ENCODE data around the gene COG7. TPM values are rescaled to one million over a fixed set of nuclear protein-coding genes. Genes with fewer than 3 reads are reported as not detected.

The COG7 gene
- total RNA-seq, 4 donors from 2014 or later, result 21.6 to 35.7 (median 24.8) TPM

DNA sequence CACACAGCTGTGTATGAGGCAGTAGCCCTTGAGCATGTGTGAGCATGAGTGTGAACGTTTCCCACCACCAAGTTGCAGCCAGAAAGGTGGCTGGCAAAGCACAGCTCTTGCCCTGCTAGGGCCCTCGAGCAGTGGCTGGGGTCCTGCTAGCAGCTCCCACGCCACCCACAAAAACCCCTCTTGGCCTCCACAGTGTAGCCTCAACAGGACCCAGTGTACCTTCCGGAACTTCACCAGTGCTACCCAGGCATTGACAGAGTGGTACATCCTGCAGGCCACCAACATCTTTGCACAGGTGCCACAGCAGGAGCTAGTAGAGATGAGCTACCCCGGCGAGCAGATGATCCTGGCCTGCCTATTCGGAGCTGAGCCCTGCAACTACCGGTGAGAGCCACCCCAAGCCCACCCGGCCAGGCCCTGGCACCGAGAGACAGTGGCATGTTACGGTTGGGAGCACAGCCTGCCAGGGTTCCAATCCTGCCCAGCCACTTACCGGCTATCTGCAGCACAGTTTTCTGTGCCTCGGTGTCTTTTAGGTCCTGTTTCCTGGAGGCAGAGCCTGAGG is 97.8 kb downstream of the COG7 start:
- peaks cover 0 to 3% (median 0%) of the 10 kb centered on the region in 4 donors for H3K9me3 ChIP-seq
- TF ChIP-seq, protein P1, sequence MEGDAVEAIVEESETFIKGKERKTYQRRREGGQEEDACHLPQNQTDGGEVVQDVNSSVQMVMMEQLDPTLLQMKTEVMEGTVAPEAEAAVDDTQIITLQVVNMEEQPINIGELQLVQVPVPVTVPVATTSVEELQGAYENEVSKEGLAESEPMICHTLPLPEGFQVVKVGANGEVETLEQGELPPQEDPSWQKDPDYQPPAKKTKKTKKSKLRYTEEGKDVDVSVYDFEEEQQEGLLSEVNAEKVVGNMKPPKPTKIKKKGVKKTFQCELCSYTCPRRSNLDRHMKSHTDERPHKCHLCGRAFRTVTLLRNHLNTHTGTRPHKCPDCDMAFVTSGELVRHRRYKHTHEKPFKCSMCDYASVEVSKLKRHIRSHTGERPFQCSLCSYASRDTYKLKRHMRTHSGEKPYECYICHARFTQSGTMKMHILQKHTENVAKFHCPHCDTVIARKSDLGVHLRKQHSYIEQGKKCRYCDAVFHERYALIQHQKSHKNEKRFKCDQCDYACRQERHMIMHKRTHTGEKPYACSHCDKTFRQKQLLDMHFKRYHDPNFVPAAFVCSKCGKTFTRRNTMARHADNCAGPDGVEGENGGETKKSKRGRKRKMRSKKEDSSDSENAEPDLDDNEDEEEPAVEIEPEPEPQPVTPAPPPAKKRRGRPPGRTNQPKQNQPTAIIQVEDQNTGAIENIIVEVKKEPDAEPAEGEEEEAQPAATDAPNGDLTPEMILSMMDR (IDR thresholded peaks at IDR 0.05), result no peak
- TF ChIP-seq EP300 (IDR thresholded peaks at IDR 0.05) (no peak), POLR2A (IDR thresholded peaks at IDR 0.05) (no peak)
- DNase-seq (ENCODE audit: low spot score in 2 of 2), result no peak
- H3K27ac ChIP-seq, result no peak overlapping the region
- H3K4me3 ChIP-seq, result no peak overlapping the region
- 85 to 89% methylated on average over 10 to 13 of the region's 13 CpGs for WGBS, 2 donors
- no peaks in the 10 kb centered on the region for H3K27me3 ChIP-seq
- H3K36me3 ChIP-seq, result no peaks in the 10 kb centered on the region
- no peaks in the 10 kb centered on the region for H3K4me1 ChIP-seq

DNA sequence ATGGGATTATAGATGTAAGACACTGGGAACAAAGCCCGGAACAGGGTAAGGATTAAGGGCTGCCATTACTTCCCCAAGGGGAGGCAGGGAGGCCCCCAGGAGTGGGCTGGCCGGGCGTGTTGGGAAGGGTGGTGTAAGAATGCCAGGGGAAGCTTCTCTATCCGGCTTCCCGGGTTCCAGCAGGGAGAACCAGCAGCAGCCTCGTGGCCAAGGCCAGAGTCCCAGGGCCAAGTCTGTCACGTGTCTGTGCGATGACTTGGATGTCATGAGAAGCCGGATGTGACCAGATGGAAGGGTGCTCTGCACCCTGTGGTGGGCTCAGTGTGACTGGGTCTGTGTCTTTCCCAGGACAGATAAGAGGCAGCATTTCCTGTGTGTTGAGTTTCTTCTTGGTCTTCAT is 98.7 kb downstream of the COG7 start:
- TF ChIP-seq POLR2A (IDR thresholded peaks at IDR 0.05), result no peak
- TF ChIP-seq, protein P1 (IDR thresholded peaks at IDR 0.05), result no peak
- no peak for TF ChIP-seq EP300 (IDR thresholded peaks at IDR 0.05)
- Histone ChIP-seq H3K4me1 (no peaks in the 10 kb centered on the region), H3K4me3 (no peak overlapping the region), H3K27me3 (no peaks in the 10 kb centered on the region), H3K27ac (no peak overlapping the region), H3K36me3 (no peaks in the 10 kb centered on the region), H3K9me3 (peaks cover 0 to 3% (median 0%) of the 10 kb centered on the region in 4 donors)
- DNase-seq (ENCODE audit: low spot score in 2 of 2), result no peak
- 87 to 90% methylated on average over 9 of the region's 9 CpGs for WGBS, 2 donors

GRCh38 chr16:23353440-23353839 is 99.5 kb downstream of the COG7 start:
- Histone ChIP-seq H3K4me3 (no peak overlapping the region), H3K9me3 (peaks cover 0 to 3% (median 0%) of the 10 kb centered on the region in 4 donors), H3K27me3 (no peaks in the 10 kb centered on the region), H3K27ac (no peak overlapping the region), H3K36me3 (no peaks in the 10 kb centered on the region), H3K4me1 (no peaks in the 10 kb centered on the region)
- TF ChIP-seq, protein P1 (IDR thresholded peaks at IDR 0.05), result no peak
- TF ChIP-seq POLR2A (IDR thresholded peaks at IDR 0.05) (no peak), EP300 (IDR thresholded peaks at IDR 0.05) (no peak)
- DNase-seq (ENCODE audit: low spot score in 2 of 2), result no peak

GRCh38 chr16:23351360-23351759 is 101.6 kb downstream of the COG7 start:
- H3K9me3 ChIP-seq, result peaks cover 0 to 3% (median 0%) of the 10 kb centered on the region in 4 donors
- no peaks in the 10 kb centered on the region for H3K4me1 ChIP-seq
- H3K27ac ChIP-seq, result no peak overlapping the region
- WGBS, 2 donors, result 84 to 85% methylated on average over 5 of the region's 5 CpGs
- TF ChIP-seq POLR2A (IDR thresholded peaks at IDR 0.05) (no peak), EP300 (IDR thresholded peaks at IDR 0.05) (no peak)
- TF ChIP-seq, protein P1 (IDR thresholded peaks at IDR 0.05), result no peak
- H3K27me3 ChIP-seq, result no peaks in the 10 kb centered on the region
- H3K36me3 ChIP-seq, result no peaks in the 10 kb centered on the region
- no peak overlapping the region for H3K4me3 ChIP-seq
- no peak for DNase-seq (ENCODE audit: low spot score in 2 of 2)

DNA sequence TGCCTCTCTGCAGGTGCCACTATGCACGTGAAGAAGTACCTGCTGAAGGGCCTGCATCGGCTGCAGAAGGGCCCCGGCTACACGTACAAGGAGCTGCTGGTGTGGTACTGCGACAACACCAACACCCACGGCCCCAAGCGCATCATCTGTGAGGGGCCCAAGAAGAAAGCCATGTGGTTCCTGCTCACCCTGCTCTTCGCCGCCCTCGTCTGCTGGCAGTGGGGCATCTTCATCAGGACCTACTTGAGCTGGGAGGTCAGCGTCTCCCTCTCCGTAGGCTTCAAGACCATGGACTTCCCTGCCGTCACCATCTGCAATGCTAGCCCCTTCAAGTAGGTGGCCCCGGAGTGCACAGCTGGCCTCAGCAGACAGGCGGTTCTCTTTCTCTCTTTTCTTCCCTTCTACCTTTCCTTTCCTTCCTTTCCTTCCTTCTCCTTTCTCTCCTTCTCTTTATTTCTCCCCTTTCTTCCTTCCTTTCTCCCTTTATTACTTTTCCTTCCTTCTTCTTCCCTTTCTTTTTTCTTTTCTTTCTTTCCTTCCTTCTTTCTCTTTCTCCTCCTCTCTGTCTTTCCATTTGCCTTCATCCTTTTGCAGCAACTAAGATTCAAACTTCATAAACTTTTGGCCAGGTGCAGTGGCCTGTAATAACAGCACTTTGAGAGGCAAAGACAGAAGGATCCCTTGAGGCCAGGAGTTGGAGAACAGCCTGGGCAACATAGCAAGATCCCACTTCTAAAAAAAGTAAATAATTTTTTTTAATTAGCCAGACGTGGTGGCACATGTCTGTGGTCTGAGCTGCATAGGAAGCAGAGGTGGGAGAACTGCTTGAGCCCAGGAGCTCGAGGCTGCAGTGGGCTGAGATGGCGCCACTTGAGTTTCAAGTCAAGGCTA is 104.2 kb downstream of the COG7 start:
- H3K27me3 ChIP-seq, result no peaks in the 10 kb centered on the region
- H3K4me1 ChIP-seq, result no peaks in the 10 kb centered on the region
- H3K27ac ChIP-seq, result no peak overlapping the region
- no peak for DNase-seq (ENCODE audit: low spot score in 2 of 2)
- TF ChIP-seq EP300 (IDR thresholded peaks at IDR 0.05), result no peak
- TF ChIP-seq POLR2A (IDR thresholded peaks at IDR 0.05), result no peak
- TF ChIP-seq, protein P1 (IDR thresholded peaks at IDR 0.05), result no peak
- peaks cover 0 to 3% (median 0%) of the 10 kb centered on the region in 4 donors for H3K9me3 ChIP-seq
- 53 to 56% methylated on average over 18 of the region's 18 CpGs for WGBS, 2 donors
- H3K36me3 ChIP-seq, result no peaks in the 10 kb centered on the region
- H3K4me3 ChIP-seq, result no peak overlapping the region
